GM12878 (cell line): Measurements from ENCODE around the gene COL5A1. TPM values are rescaled to one million over a fixed set of nuclear protein-coding genes. Genes with fewer than 3 reads are reported as not detected.

Experiments
- ATAC-seq: fragments of 200-7000 bp; cut with Tn5 transposase; 3 replicates; pipeline ENCODE4 v1.9.1; 2020; ENCODE audit warnings: mild to moderate bottlenecking, moderate library complexity
- BruUV-seq: library from RNA; stranded (reverse); fragments of 400-500 nt; replicated peaks from 2 replicates; lab custom pipeline; 2021; lab: Mats Ljungman, UMichigan
- CTCF ChIA-PET: fragments of 300-600 bp; sonication (Branson Sonifier 250); formaldehyde crosslinking; extraction: SDS; loops from one replicate; lab custom pipeline; 2021; ENCODE audit warnings: inconsistent platforms; lab: Yijun Ruan, JAX
- POLR2A ChIA-PET: fragments of 350-600 bp; formaldehyde crosslinking; extraction: SDS; loops from one replicate; lab custom pipeline; 2021; ENCODE audit warnings: inconsistent platforms; lab: Charles Lee
- RAD21 ChIA-PET: fragments of 300-600 bp; sonication (Branson Sonifier 250); formaldehyde crosslinking; loops from one replicate; lab custom pipeline; 2023; ENCODE audit warnings: antibody characterized with exemption; ENCODE audit not compliant: unreplicated experiment; lab: Charles Lee
- SMC1A ChIA-PET: fragments of 300-600 bp; sonication (Branson Sonifier 250); formaldehyde crosslinking; loops from one replicate; lab custom pipeline; 2023; ENCODE audit not compliant: unreplicated experiment, uncharacterized antibody; lab: Charles Lee
- DNase-seq: peaks from one replicate; pipeline ENCODE4 v3.0.0-alpha.2; 2011; ENCODE audit warnings: low read depth, low spot score
- FAIRE-seq: peaks from 3 replicates; lab custom pipeline; 2011; peaks lifted over from hg19 to GRCh38; lab: Jason Lieb, UNC
- H2AFZ ChIP-seq: 2 replicates; pipeline ENCODE4 v1.6.0; 2011; ENCODE audit warnings: low read depth, low read length, control low read depth; ENCODE audit not compliant: control insufficient read depth
- H3K27ac ChIP-seq: 2 replicates; pipeline ENCODE4 v1.5.1; 2011; ENCODE audit warnings: control low read depth; ENCODE audit not compliant: control insufficient read depth, insufficient read depth
- H3K27me3 ChIP-seq, 2 experiments: replicated peaks in 1 of 2; 2 replicates each; pipeline versions ENCODE4 v1.6.0 to v1.6.1; 2011; ENCODE audit warnings: low read length in 1 of 2; ENCODE audit not compliant: control insufficient read depth in 2 of 2, insufficient read depth in 2 of 2
- H3K36me3 ChIP-seq, 2 experiments: 2 replicates each; pipeline ENCODE4 v1.5.1; 2011; ENCODE audit warnings: low read length in 1 of 2; ENCODE audit not compliant: control insufficient read depth in 2 of 2, insufficient read depth in 2 of 2
- H3K4me1 ChIP-seq: 2 replicates; pipeline ENCODE4 v1.6.1; 2011; ENCODE audit warnings: mild to moderate bottlenecking, low read length, moderate library complexity, mixed read lengths; ENCODE audit not compliant: control insufficient read depth, insufficient read depth
- H3K4me2 ChIP-seq: 2 replicates; pipeline ENCODE4 v1.6.0; 2011; ENCODE audit warnings: control low read depth; ENCODE audit not compliant: control insufficient read depth, insufficient read depth
- H3K4me3 ChIP-seq: fragments of 200-600 bp; sonication (generic); 2 replicates; pipeline ENCODE4 v1.5.1; 2016
- H3K79me2 ChIP-seq: 2 replicates; pipeline ENCODE4 v1.6.0; 2011; ENCODE audit warnings: low read length; ENCODE audit not compliant: control insufficient read depth, insufficient read depth
- H3K9ac ChIP-seq: 2 replicates; pipeline ENCODE4 v1.8.0; 2011; ENCODE audit warnings: low read length, control low read depth, mixed read lengths; ENCODE audit not compliant: control insufficient read depth, insufficient read depth
- H3K9me3 ChIP-seq: replicated peaks from 3 replicates; pipeline ENCODE4 v1.5.1; 2011; ENCODE audit warnings: mild to moderate bottlenecking, low read length; ENCODE audit not compliant: control insufficient read depth, insufficient read depth
- H4K20me1 ChIP-seq: 2 replicates; pipeline ENCODE4 v1.6.0; 2011; ENCODE audit not compliant: control insufficient read depth, insufficient read depth
- FOXK2 ChIP-seq: fragments of 450-650 bp; IDR thresholded peaks from 2 replicates; pipeline ENCODE4 v1.6.1; 2017; ENCODE audit warnings: mild to moderate bottlenecking, moderate library complexity
- FOXM1 ChIP-seq: IDR thresholded peaks from 2 replicates; pipeline ENCODE4 v1.6.1; 2012; ENCODE audit warnings: low read depth, mild to moderate bottlenecking, inconsistent platforms, low read length, moderate library complexity
- HDAC6 ChIP-seq: fragments of 200-600 bp; sonication (generic); IDR thresholded peaks from one replicate; pipeline ENCODE4 v1.8.0; 2017; ENCODE audit warnings: antibody characterized with exemption; ENCODE audit not compliant: unreplicated experiment
- IKZF1 ChIP-seq: fragments of 450-650 bp; conservative IDR thresholded peaks from 2 replicates; pipeline ENCODE4 v1.6.1; 2017; ENCODE audit warnings: antibody characterized with exemption, mild to moderate bottlenecking
- JUND ChIP-seq: IDR thresholded peaks from 2 replicates; pipeline ENCODE4 v1.6.1; 2012; ENCODE audit warnings: low read depth, mild to moderate bottlenecking, low read length, improper control_type of control experiment, moderate library complexity
- KDM1A ChIP-seq: fragments of 200-600 bp; sonication (generic); IDR thresholded peaks from 2 replicates; pipeline ENCODE4 v1.6.1; 2016; ENCODE audit warnings: borderline replicate concordance
- KLF5 ChIP-seq: fragments of 450-650 bp; IDR thresholded peaks from 2 replicates; pipeline ENCODE4 v1.6.1; 2014; ENCODE audit warnings: mild to moderate bottlenecking; ENCODE audit not compliant: partially characterized antibody
- NFXL1 ChIP-seq: fragments of 450-650 bp; IDR thresholded peaks from 2 replicates; pipeline ENCODE4 v1.6.1; 2017; ENCODE audit warnings: antibody characterized with exemption, mild to moderate bottlenecking, borderline replicate concordance
- NFYB ChIP-seq: IDR thresholded peaks from 2 replicates; pipeline ENCODE4 v1.6.1; 2011; ENCODE audit warnings: low read depth, mild to moderate bottlenecking, low read length, improper control_type of control experiment, moderate library complexity; ENCODE audit not compliant: insufficient read depth
- NRF1 ChIP-seq: conservative IDR thresholded peaks from 2 replicates; pipeline ENCODE4 v1.6.1; 2011; ENCODE audit warnings: mild to moderate bottlenecking, low read depth, low read length, improper control_type of control experiment
- PAX8 ChIP-seq: fragments of 450-650 bp; IDR thresholded peaks from 2 replicates; pipeline ENCODE4 v1.6.1; 2017; ENCODE audit warnings: mild to moderate bottlenecking, moderate library complexity
- YBX1 ChIP-seq: fragments of 450-650 bp; IDR thresholded peaks from 2 replicates; pipeline ENCODE4 v1.6.1; 2016; ENCODE audit warnings: antibody characterized with exemption
- ZBED1 ChIP-seq: IDR thresholded peaks from 2 replicates; pipeline ENCODE4 v1.6.1; 2016; ENCODE audit warnings: borderline replicate concordance
- ZNF24 ChIP-seq: fragments of 450-650 bp; IDR thresholded peaks from 2 replicates; pipeline ENCODE4 v1.6.1; 2017; ENCODE audit warnings: antibody characterized with exemption, mild to moderate bottlenecking
- ZNF384 ChIP-seq: IDR thresholded peaks from 2 replicates; pipeline ENCODE4 v1.6.1; 2012; ENCODE audit warnings: low read depth, mild to moderate bottlenecking, low read length, improper control_type of control experiment, borderline replicate concordance
- WGBS: methylation state at CpG from one replicate; pipeline ENCODE4 v1.1.6; 2016; ENCODE audit warnings: low lambda C conversion rate; ENCODE audit not compliant: insufficient replicate concordance, insufficient coverage; ENCODE audit errors: missing lambda C conversion rate; 5-methylcytosine and 5-hydroxymethylcytosine counted together
- in situ Hi-C: fragments of 300-500 bp; cut with MboI; formaldehyde crosslinking; loops from 9 replicates; pipeline ENCODE4 v1.14.3; 2018; ENCODE audit warnings: mixed read lengths
- intact Hi-C: fragments of 100-400 bp; cut with micrococcal nuclease; formaldehyde crosslinking; loops from one replicate; pipeline ENCODE4 v1.14.2; 2022; ENCODE audit not compliant: unreplicated experiment
- polyA plus RNA-seq, 11 experiments: library from polyadenylated mRNA; depleted of rRNA in 4 of 11; unstranded in 6 of 11; stranded (reverse) in 5 of 11; fragments of >200 nt; fragmentation: Nextera tagmentation in 4 of 11; fragmentation: Illumina TruSeq in 1 of 11; extraction: Ambion mirVana in 4 of 11; extraction: Trizol in 1 of 11; gene quantifications; 1 replicate in 1 of 11; 2 replicates in 10 of 11; pipeline versions ENCODE4 v1.2.1 to v1.2.3, GENCODE V29; 2011 to 2016; ENCODE audit warnings: inconsistent platforms in 2 of 11, missing spikeins in 2 of 11, low read depth in 1 of 11
- total RNA-seq, 4 experiments: library from RNA; depleted of rRNA in 3 of 4; stranded (reverse); fragments of >200 nt in 3 of 4; fragmentation: Illumina TruSeq in 1 of 4; extraction: Trizol in 1 of 4; gene quantifications; 2 replicates each; pipeline versions ENCODE4 v1.2.1 to v1.2.3, GENCODE V29; 2013 to 2021
- TF ChIP-seq, protein P1 (sequence below): IDR thresholded peaks from 2 replicates; pipeline ENCODE4 v1.6.1; 2012; ENCODE audit warnings: improper control_type of control experiment, low read depth, low read length; ENCODE audit not compliant: insufficient replicate concordance

The COL5A1 gene
- total and polyA plus RNA-seq, 10 of the 15 experiments (the other 5 are each of a cell fraction or from before 2014, with no cell fraction given), result under 0.01 to 0.15 (median 0.13) TPM; not detected in 4

DNA sequence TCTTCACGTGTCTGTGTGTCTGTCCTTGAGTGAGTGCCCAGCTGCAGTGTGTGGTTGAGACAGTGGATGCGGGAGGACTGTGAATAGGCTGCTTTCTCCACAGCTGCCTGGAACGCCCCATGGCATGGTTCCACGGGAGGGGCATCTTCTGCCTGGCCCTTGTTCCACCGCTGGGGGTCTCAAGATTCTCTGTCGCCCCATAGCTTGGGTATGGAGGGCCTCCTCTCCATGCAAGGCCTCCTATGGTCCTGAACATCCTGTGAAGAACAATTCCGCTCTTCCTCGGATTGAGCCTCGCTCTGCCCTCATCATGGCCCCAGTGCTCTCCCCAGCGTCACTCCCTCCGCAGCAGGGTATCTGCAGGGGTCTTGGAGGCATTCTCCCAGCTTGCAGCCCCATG lies 36.1 kb downstream of the COL5A1 start:
- RAD21 ChIA-PET, result no interaction called here
- no peaks in the 10 kb centered on the region for H3K27me3 ChIP-seq
- no TSS peak for BruUV-seq
- FAIRE-seq, result no peak
- POLR2A ChIA-PET, result no interaction called here
- no peak for TF ChIP-seq JUND
- TF ChIP-seq IKZF1, result no peak
- H4K20me1 ChIP-seq, result no peaks in the 10 kb centered on the region
- no peak for DNase-seq
- H3K27ac ChIP-seq, result no peak overlapping the region
- H3K9ac ChIP-seq, result no peak overlapping the region
- in situ Hi-C loops, result no loop called here
- ATAC-seq, result no peak
- no peaks in the 10 kb centered on the region for H3K4me1 ChIP-seq
- H3K4me3 ChIP-seq, result no peak overlapping the region
- WGBS, result 47% methylated on average over 11 of the region's 11 CpGs
- H3K79me2 ChIP-seq, result no peaks in the 10 kb centered on the region
- CTCF ChIA-PET, result no interaction called here
- no peaks in the 10 kb centered on the region for H3K9me3 ChIP-seq
- intact Hi-C loops, result no loop called here
- no peak overlapping the region for H2AFZ ChIP-seq
- H3K4me2 ChIP-seq, result no peak overlapping the region
- no peaks in the 10 kb centered on the region for H3K36me3 ChIP-seq
- SMC1A ChIA-PET, result no interaction called here

GRCh38 chr9:134678206-134678605 lies 36.6 kb downstream of the COL5A1 start:
- ChIA-PET SMC1A (no interaction called here), CTCF (no interaction called here), RAD21 (no interaction called here), POLR2A (no interaction called here)
- H3K27ac ChIP-seq, result no peak overlapping the region
- DNase-seq (no peak), FAIRE-seq (no peak), ATAC-seq (no peak)
- no peaks in the 10 kb centered on the region for H3K4me1 ChIP-seq
- WGBS, result 25% methylated on average over 8 of the region's 8 CpGs
- no peaks in the 10 kb centered on the region for H3K36me3 ChIP-seq
- H3K4me2 ChIP-seq, result no peak overlapping the region
- in situ Hi-C loops (no loop called here), intact Hi-C loops (no loop called here)
- H2AFZ ChIP-seq, result no peak overlapping the region
- no peaks in the 10 kb centered on the region for H4K20me1 ChIP-seq
- H3K9me3 ChIP-seq, result no peaks in the 10 kb centered on the region
- no TSS peak for BruUV-seq
- no peak overlapping the region for H3K4me3 ChIP-seq
- no peaks in the 10 kb centered on the region for H3K27me3 ChIP-seq
- H3K9ac ChIP-seq, result no peak overlapping the region
- H3K79me2 ChIP-seq, result no peaks in the 10 kb centered on the region
- TF ChIP-seq KDM1A (no peak), HDAC6 (no peak), ZNF24 (no peak), FOXM1 (no peak), NFXL1 (no peak), KLF5 (no peak), NFYB (no peak), ZNF384 (no peak), ZBED1 (no peak), PAX8 (no peak), YBX1 (no peak), NRF1 (no peak), FOXK2 (no peak)
- TF ChIP-seq, protein P1, sequence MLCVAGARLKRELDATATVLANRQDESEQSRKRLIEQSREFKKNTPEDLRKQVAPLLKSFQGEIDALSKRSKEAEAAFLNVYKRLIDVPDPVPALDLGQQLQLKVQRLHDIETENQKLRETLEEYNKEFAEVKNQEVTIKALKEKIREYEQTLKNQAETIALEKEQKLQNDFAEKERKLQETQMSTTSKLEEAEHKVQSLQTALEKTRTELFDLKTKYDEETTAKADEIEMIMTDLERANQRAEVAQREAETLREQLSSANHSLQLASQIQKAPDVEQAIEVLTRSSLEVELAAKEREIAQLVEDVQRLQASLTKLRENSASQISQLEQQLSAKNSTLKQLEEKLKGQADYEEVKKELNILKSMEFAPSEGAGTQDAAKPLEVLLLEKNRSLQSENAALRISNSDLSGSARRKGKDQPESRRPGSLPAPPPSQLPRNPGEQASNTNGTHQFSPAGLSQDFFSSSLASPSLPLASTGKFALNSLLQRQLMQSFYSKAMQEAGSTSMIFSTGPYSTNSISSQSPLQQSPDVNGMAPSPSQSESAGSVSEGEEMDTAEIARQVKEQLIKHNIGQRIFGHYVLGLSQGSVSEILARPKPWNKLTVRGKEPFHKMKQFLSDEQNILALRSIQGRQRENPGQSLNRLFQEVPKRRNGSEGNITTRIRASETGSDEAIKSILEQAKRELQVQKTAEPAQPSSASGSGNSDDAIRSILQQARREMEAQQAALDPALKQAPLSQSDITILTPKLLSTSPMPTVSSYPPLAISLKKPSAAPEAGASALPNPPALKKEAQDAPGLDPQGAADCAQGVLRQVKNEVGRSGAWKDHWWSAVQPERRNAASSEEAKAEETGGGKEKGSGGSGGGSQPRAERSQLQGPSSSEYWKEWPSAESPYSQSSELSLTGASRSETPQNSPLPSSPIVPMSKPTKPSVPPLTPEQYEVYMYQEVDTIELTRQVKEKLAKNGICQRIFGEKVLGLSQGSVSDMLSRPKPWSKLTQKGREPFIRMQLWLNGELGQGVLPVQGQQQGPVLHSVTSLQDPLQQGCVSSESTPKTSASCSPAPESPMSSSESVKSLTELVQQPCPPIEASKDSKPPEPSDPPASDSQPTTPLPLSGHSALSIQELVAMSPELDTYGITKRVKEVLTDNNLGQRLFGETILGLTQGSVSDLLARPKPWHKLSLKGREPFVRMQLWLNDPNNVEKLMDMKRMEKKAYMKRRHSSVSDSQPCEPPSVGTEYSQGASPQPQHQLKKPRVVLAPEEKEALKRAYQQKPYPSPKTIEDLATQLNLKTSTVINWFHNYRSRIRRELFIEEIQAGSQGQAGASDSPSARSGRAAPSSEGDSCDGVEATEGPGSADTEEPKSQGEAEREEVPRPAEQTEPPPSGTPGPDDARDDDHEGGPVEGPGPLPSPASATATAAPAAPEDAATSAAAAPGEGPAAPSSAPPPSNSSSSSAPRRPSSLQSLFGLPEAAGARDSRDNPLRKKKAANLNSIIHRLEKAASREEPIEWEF, result no peak
